T1000 (cell line): ENCODE measurements around the gene CCDC30.
"Not testable (repeated sequence)": the region's sequence is repeated elsewhere in the genome, so short reads cannot be mapped to it uniquely, and the experiment has no call there.

ENCODE experiments used
- DNase-seq: peaks from one replicate; lab custom pipeline; 2025; ENCODE audit warnings: mixed read lengths; lab: John Stamatoyannopoulos, UW

The CCDC30 gene

GRCh38 chr1:42453386-42453785, 9.7 kb upstream of the CCDC30 start:
- DNase-seq = no peak

GRCh38 chr1:42454403-42454802, 8.7 kb upstream of the CCDC30 start:
- DNase-seq = no peak

- DNase-seq = peak; percentile 85
Measured at GRCh38 chr1:42456010-42456753, 6.9 kb upstream of the CCDC30 start, which contains the start of the genes PPCS and ZMYND12. TSS of gene PPCS (plus strand) at chr1:42456543. CDS start at chr1:42456566, 23 bp downstream. TSS of gene ZMYND12 (minus strand) at chr1:42456022. CDS start at chr1:42455997, 25 bp downstream.

GRCh38 chr1:42456754-42457089, 6.4 kb upstream of the CCDC30 start:
- no peak for DNase-seq

- DNase-seq = no peak
Measured at GRCh38 chr1:42461196-42461595, 1.9 kb upstream of the CCDC30 start.

- no peak for DNase-seq
Measured at GRCh38 chr1:42463921-42464320, 835 bp downstream of the CCDC30 start.

GRCh38 chr1:42466030-42466429, 2.9 kb downstream of the CCDC30 start:
- DNase-seq = no peak

- no peak for DNase-seq
Measured at GRCh38 chr1:42469727-42470126, 6.6 kb downstream of the CCDC30 start.

GRCh38 chr1:42476605-42477004, 13.5 kb downstream of the CCDC30 start:
- no peak for DNase-seq

GRCh38 chr1:42477354-42477753, 14.3 kb downstream of the CCDC30 start:
- not testable (repeated sequence) for DNase-seq

- DNase-seq = no peak
Measured at GRCh38 chr1:42477775-42478174, 14.7 kb downstream of the CCDC30 start.

GRCh38 chr1:42479621-42480020, 16.5 kb downstream of the CCDC30 start:
- no peak for DNase-seq

GRCh38 chr1:42480921-42481320, 17.8 kb downstream of the CCDC30 start:
- no peak for DNase-seq

- no peak for DNase-seq
Measured at GRCh38 chr1:42482635-42483153, 19.6 kb downstream of the CCDC30 start.

GRCh38 chr1:42484382-42484781, 21.3 kb downstream of the CCDC30 start:
- DNase-seq = no peak

GRCh38 chr1:42490237-42490636, 27.2 kb downstream of the CCDC30 start:
- no peak for DNase-seq

GRCh38 chr1:42502031-42502430, 38.9 kb downstream of the CCDC30 start:
- not testable (repeated sequence) for DNase-seq

GRCh38 chr1:42504535-42505128, 41.5 kb downstream of the CCDC30 start:
- DNase-seq = no peak

GRCh38 chr1:42506576-42506975, 43.5 kb downstream of the CCDC30 start:
- no peak for DNase-seq

- not testable (repeated sequence) for DNase-seq
Measured at GRCh38 chr1:42511581-42512155, 48.6 kb downstream of the CCDC30 start.

- no peak for DNase-seq
Measured at GRCh38 chr1:42518908-42519307, 55.8 kb downstream of the CCDC30 start.

GRCh38 chr1:42523171-42523570, 60.1 kb downstream of the CCDC30 start:
- no peak for DNase-seq

- DNase-seq = no peak
Measured at GRCh38 chr1:42524330-42524729, 61.2 kb downstream of the CCDC30 start.
